IMR-90 (cell line): ENCODE results near the gene DCLK1.

Experiments used
- CEBPB ChIP-seq: IDR thresholded peaks from 2 replicates; pipeline ENCODE4 v1.6.1; 2012; ENCODE audit warnings: low read depth, low read length, improper control_type of control experiment
- CHD1 ChIP-seq: IDR thresholded peaks from 2 replicates; pipeline ENCODE4 v1.6.1; 2012; ENCODE audit warnings: low read depth, low read length, improper control_type of control experiment
- MXI1 ChIP-seq: IDR thresholded peaks from 2 replicates; pipeline ENCODE4 v1.6.1; 2012; ENCODE audit warnings: low read depth, mild to moderate bottlenecking, low read length, moderate library complexity, borderline replicate concordance
- POLR2A ChIP-seq: IDR thresholded peaks from 2 replicates; pipeline ENCODE4 v1.6.1; 2012; ENCODE audit warnings: mild to moderate bottlenecking, low read depth, low read length
- RAD21 ChIP-seq: IDR thresholded peaks from 2 replicates; pipeline ENCODE4 v1.6.1; 2012; ENCODE audit warnings: low read length, improper control_type of control experiment
- RFX5 ChIP-seq: IDR thresholded peaks from 2 replicates; pipeline ENCODE4 v1.8.0; 2012; ENCODE audit warnings: low read depth, mild to moderate bottlenecking, low read length, moderate library complexity
- TF ChIP-seq, protein P1 (sequence below): conservative IDR thresholded peaks from 2 replicates; pipeline ENCODE4 v1.5.1; 2012; ENCODE audit warnings: mild to moderate bottlenecking, low read depth, low read length, improper control_type of control experiment
- TF ChIP-seq, protein P2 (sequence below): fragments of 150-350 bp; IDR thresholded peaks from 2 replicates; pipeline ENCODE4 v1.6.1; 2017; ENCODE audit warnings: mild to moderate bottlenecking, antibody characterized with exemption, low read length, low read depth

DNA sequence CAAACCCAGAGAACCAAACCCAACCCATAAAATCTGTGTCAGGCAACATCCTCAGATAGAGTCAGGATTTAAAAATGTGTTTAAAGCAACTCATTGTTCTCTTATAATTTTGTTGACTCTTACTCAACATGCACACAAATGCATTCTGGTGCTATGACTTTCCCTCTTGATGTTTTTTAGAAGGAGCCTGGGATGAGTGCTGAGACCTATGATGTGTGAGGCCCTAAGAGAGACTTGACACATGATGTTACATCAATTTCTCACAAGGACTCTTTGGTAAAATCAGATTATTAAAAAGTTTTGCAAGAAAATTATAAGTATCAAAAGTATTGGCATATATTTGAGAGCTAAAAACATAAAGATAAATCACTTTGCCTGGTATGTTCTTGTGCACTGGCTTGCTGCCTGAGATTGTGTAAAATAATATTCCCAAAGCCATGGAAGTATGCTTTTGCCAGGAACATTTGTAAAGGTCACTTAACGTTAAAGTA lies 173.9 kb downstream of the DCLK1 start:
- TF ChIP-seq CHD1 (no peak), POLR2A (no peak), CEBPB (no peak), RAD21 (no peak), MXI1 (no peak), RFX5 (no peak)
- TF ChIP-seq, protein P1, sequence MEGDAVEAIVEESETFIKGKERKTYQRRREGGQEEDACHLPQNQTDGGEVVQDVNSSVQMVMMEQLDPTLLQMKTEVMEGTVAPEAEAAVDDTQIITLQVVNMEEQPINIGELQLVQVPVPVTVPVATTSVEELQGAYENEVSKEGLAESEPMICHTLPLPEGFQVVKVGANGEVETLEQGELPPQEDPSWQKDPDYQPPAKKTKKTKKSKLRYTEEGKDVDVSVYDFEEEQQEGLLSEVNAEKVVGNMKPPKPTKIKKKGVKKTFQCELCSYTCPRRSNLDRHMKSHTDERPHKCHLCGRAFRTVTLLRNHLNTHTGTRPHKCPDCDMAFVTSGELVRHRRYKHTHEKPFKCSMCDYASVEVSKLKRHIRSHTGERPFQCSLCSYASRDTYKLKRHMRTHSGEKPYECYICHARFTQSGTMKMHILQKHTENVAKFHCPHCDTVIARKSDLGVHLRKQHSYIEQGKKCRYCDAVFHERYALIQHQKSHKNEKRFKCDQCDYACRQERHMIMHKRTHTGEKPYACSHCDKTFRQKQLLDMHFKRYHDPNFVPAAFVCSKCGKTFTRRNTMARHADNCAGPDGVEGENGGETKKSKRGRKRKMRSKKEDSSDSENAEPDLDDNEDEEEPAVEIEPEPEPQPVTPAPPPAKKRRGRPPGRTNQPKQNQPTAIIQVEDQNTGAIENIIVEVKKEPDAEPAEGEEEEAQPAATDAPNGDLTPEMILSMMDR, result no peak
- TF ChIP-seq, protein P2, sequence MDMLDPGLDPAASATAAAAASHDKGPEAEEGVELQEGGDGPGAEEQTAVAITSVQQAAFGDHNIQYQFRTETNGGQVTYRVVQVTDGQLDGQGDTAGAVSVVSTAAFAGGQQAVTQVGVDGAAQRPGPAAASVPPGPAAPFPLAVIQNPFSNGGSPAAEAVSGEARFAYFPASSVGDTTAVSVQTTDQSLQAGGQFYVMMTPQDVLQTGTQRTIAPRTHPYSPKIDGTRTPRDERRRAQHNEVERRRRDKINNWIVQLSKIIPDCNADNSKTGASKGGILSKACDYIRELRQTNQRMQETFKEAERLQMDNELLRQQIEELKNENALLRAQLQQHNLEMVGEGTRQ, result no peak
